IMR-90 (cell line): ENCODE results near the gene ANXA8. TPM values are rescaled to one million over a fixed set of nuclear protein-coding genes. Genes with fewer than 3 reads are reported as not detected.

Source experiments
- ATAC-seq: fragments of 200-7000 bp; cut with Tn5 transposase; 2 replicates; pipeline ENCODE4 v1.9.1; 2020; ENCODE audit warnings: low read depth, mild to moderate bottlenecking, moderate library complexity
- BruUV-seq: library from RNA; stranded (reverse); fragments of 400-500 nt; replicated peaks from 2 replicates; lab custom pipeline; 2021; lab: Mats Ljungman, UMichigan
- CTCF ChIA-PET: fragments of 300-600 bp; formaldehyde crosslinking; extraction: SDS; loops from one replicate; lab custom pipeline; 2021; ENCODE audit warnings: antibody characterized with exemption; lab: Yijun Ruan, JAX
- POLR2A ChIA-PET: fragments of 300-600 bp; sonication (Branson Sonifier 250); formaldehyde crosslinking; loops from one replicate; lab custom pipeline; 2022; ENCODE audit warnings: antibody characterized with exemption; ENCODE audit not compliant: unreplicated experiment; lab: Charles Lee
- DNase-seq: peaks from one replicate; pipeline ENCODE4 v3.0.0; 2013
- H2AFZ ChIP-seq: replicated peaks from 2 replicates; pipeline ENCODE3; 2013; ENCODE audit warnings: low read length, mild to moderate bottlenecking; ENCODE audit not compliant: poor library complexity
- H2AK5ac ChIP-seq: 2 replicates; pipeline ENCODE4 v1.6.1; 2013; ENCODE audit warnings: low read depth, low read length, inconsistent platforms
- H2AK9ac ChIP-seq: replicated peaks from 2 replicates; pipeline ENCODE3; 2013; ENCODE audit warnings: mild to moderate bottlenecking, low read depth, low read length, moderate library complexity; ENCODE audit not compliant: poor library complexity
- H2BK120ac ChIP-seq: 2 replicates; pipeline ENCODE4 v1.6.1; 2013; ENCODE audit warnings: low read depth, low read length, inconsistent platforms
- H2BK15ac ChIP-seq: 3 replicates; pipeline ENCODE4 v1.6.1; 2013; ENCODE audit warnings: low read depth, low read length, inconsistent platforms
- H2BK20ac ChIP-seq: 2 replicates; pipeline ENCODE4 v1.6.1; 2013; ENCODE audit warnings: low read depth, mild to moderate bottlenecking, inconsistent platforms, low read length, moderate library complexity
- H2BK5ac ChIP-seq: 2 replicates; pipeline ENCODE4 v1.6.1; 2013; ENCODE audit warnings: mild to moderate bottlenecking, low read depth, low read length, inconsistent platforms; ENCODE audit not compliant: poor library complexity, severe bottlenecking
- H3K14ac ChIP-seq: replicated peaks from 2 replicates; pipeline ENCODE4 v1.6.1; 2013; ENCODE audit warnings: low read depth, low read length, inconsistent platforms
- H3K18ac ChIP-seq: 2 replicates; pipeline ENCODE4 v1.6.1; 2013; ENCODE audit warnings: low read depth, low read length, control low read depth
- H3K23ac ChIP-seq: 2 replicates; pipeline ENCODE4 v1.6.1; 2013; ENCODE audit warnings: low read depth, low read length, inconsistent platforms
- H3K27ac ChIP-seq: 2 replicates; pipeline ENCODE4 v1.5.1; 2013; ENCODE audit warnings: mild to moderate bottlenecking, control low read depth, low read length; ENCODE audit not compliant: insufficient read depth
- H3K27me3 ChIP-seq: 2 replicates; pipeline ENCODE4 v1.6.1; 2013; ENCODE audit warnings: low read length; ENCODE audit not compliant: control insufficient read depth, insufficient read depth
- H3K36me3 ChIP-seq: 2 replicates; pipeline ENCODE4 v1.6.1; 2013; ENCODE audit warnings: low read length, mixed read lengths; ENCODE audit not compliant: control insufficient read depth, insufficient read depth
- H3K4ac ChIP-seq: 2 replicates; pipeline ENCODE4 v1.6.1; 2013; ENCODE audit warnings: low read depth, low read length, inconsistent platforms
- H3K4me1 ChIP-seq: 2 replicates; pipeline ENCODE4 v1.6.1; 2013; ENCODE audit warnings: low read length, mixed read lengths; ENCODE audit not compliant: control insufficient read depth, insufficient read depth
- H3K4me2 ChIP-seq: 2 replicates; pipeline ENCODE4 v1.6.1; 2013; ENCODE audit warnings: low read depth, mild to moderate bottlenecking, control low read depth, low read length, moderate library complexity
- H3K4me3 ChIP-seq: 2 replicates; pipeline ENCODE4 v1.5.1; 2013; ENCODE audit warnings: low read depth, mild to moderate bottlenecking, control low read depth, low read length, moderate library complexity; ENCODE audit not compliant: insufficient read depth
- H3K56ac ChIP-seq: 2 replicates; pipeline ENCODE4 v1.6.1; 2013; ENCODE audit warnings: low read length, inconsistent platforms; ENCODE audit not compliant: insufficient read depth; ENCODE audit errors: extremely low read depth
- H3K79me1 ChIP-seq, 2 experiments: 2 replicates each; pipeline ENCODE4 v1.6.1; 2013; ENCODE audit warnings: low read length in 2 of 2, inconsistent platforms in 1 of 2, low read depth in 1 of 2
- H3K9ac ChIP-seq: 2 replicates; pipeline ENCODE4 v1.6.1; 2013; ENCODE audit warnings: low read depth, low read length, control low read depth
- H3K9me1 ChIP-seq: 2 replicates; pipeline ENCODE4 v1.6.1; 2013; ENCODE audit warnings: low read length, inconsistent platforms; ENCODE audit not compliant: insufficient read depth
- H3K9me3 ChIP-seq: 2 replicates; pipeline ENCODE4 v1.6.1; 2013; ENCODE audit warnings: low read length; ENCODE audit not compliant: control insufficient read depth, insufficient read depth
- H4K20me1 ChIP-seq: 2 replicates; pipeline ENCODE4 v1.6.1; 2013; ENCODE audit warnings: low read length, inconsistent platforms; ENCODE audit not compliant: insufficient read depth
- H4K5ac ChIP-seq: 2 replicates; pipeline ENCODE4 v1.6.1; 2013; ENCODE audit warnings: mild to moderate bottlenecking, low read depth, low read length, control low read depth
- H4K8ac ChIP-seq, 2 experiments: 2 replicates each; pipeline ENCODE4 v1.6.1; 2013; ENCODE audit warnings: low read depth in 2 of 2, low read length in 2 of 2, control low read depth in 1 of 2, inconsistent platforms in 1 of 2
- H4K91ac ChIP-seq: 2 replicates; pipeline ENCODE4 v1.6.1; 2013; ENCODE audit warnings: low read depth, low read length, inconsistent platforms; ENCODE audit not compliant: insufficient read depth
- BHLHE40 ChIP-seq: fragments of 150-350 bp; IDR thresholded peaks from 2 replicates; pipeline ENCODE4 v1.6.1; 2016; ENCODE audit warnings: mild to moderate bottlenecking, low read depth, low read length
- CHD1 ChIP-seq: IDR thresholded peaks from 2 replicates; pipeline ENCODE4 v1.6.1; 2012; ENCODE audit warnings: low read depth, low read length, improper control_type of control experiment
- ELK1 ChIP-seq: fragments of 150-350 bp; IDR thresholded peaks from 2 replicates; pipeline ENCODE4 v1.6.1; 2016; ENCODE audit warnings: low read depth, mild to moderate bottlenecking, low read length, moderate library complexity, borderline replicate concordance
- MAFK ChIP-seq: IDR thresholded peaks from 2 replicates; pipeline ENCODE4 v1.6.1; 2012; ENCODE audit warnings: low read depth, low read length, improper control_type of control experiment
- MAZ ChIP-seq: IDR thresholded peaks from 2 replicates; pipeline ENCODE4 v1.6.1; 2012; ENCODE audit warnings: low read depth, mild to moderate bottlenecking, low read length, improper control_type of control experiment, moderate library complexity, borderline replicate concordance
- MXI1 ChIP-seq: IDR thresholded peaks from 2 replicates; pipeline ENCODE4 v1.6.1; 2012; ENCODE audit warnings: low read depth, mild to moderate bottlenecking, low read length, moderate library complexity, borderline replicate concordance
- WGBS, 2 experiments: methylation state at CpG; one replicate each; pipeline versions ENCODE4 v1.1.5 to v1.1.7; 2013; ENCODE audit warnings: missing lambda C conversion rate in 2 of 2; ENCODE audit not compliant: insufficient read length in 1 of 2; ENCODE audit errors: extremely low coverage in 2 of 2; 5-methylcytosine and 5-hydroxymethylcytosine counted together
- dilution Hi-C: fragments of 300-500 bp; cut with HindIII; formaldehyde crosslinking; loops from one replicate; pipeline ENCODE4 v1.14.3; 2018; ENCODE audit warnings: low sequenced_read_pairs; ENCODE audit not compliant: unreplicated experiment
- in situ Hi-C: fragments of 300-500 bp; cut with MboI; formaldehyde crosslinking; loops from 3 replicates; pipeline ENCODE4 v1.14.3; 2019; ENCODE audit warnings: low sequenced_read_pairs, inconsistent platforms, mixed read lengths
- intact Hi-C: fragments of 100-400 bp; cut with micrococcal nuclease; formaldehyde crosslinking; loops from 2 replicates; pipeline ENCODE4 v1.10.0; 2022
- polyA plus RNA-seq, 3 experiments: library from polyadenylated mRNA; depleted of rRNA; stranded (reverse); fragments of >200 nt; gene quantifications; 2 replicates each; pipeline ENCODE4 v1.2.3, GENCODE V29; 2012; ENCODE audit warnings: low replicate concordance in 1 of 3
- total RNA-seq: library from RNA; depleted of rRNA; stranded (reverse); fragments of >200 nt; gene quantifications from 2 replicates; pipeline ENCODE4 v1.2.3, GENCODE V29; 2012

The ANXA8 gene
- total and polyA plus RNA-seq, 2 of the 4 experiments (the other 2 are of a cell fraction) = 0.90 to 1.1 TPM

- no peak overlapping the region for H3K27ac ChIP-seq
- no peak overlapping the region for H4K5ac ChIP-seq
- no peaks in the 10 kb centered on the region for H3K9me1 ChIP-seq
- ATAC-seq = peak; percentile 25; the same call in 1 of the 2 replicates
- peaks cover 8% of the 10 kb centered on the region for H3K4me1 ChIP-seq
- intact Hi-C loops (no loop called here), in situ Hi-C loops (loop anchor here (25.0 kb wide), 1 partner anchor 886 kb away; no protein-coding TSS in a partner anchor), dilution Hi-C loops (no loop called here)
- H3K27me3 ChIP-seq = peaks cover 26% of the 10 kb centered on the region
- H3K56ac ChIP-seq = no peak overlapping the region
- no peak overlapping the region for H4K8ac ChIP-seq
- no CpG with 5 or more reads among the region's 4 CpGs for WGBS, 2 experiments
- POLR2A ChIA-PET = no interaction called here
- H3K36me3 ChIP-seq = no peaks in the 10 kb centered on the region
- no peak overlapping the region for H2AK9ac ChIP-seq
- H2BK20ac ChIP-seq = no peak overlapping the region
- H3K4ac ChIP-seq = no peak overlapping the region
- H3K9me3 ChIP-seq = no peaks in the 10 kb centered on the region
- CTCF ChIA-PET = no interaction called here
- H3K23ac ChIP-seq = no peak overlapping the region
- no peaks in the 10 kb centered on the region for H3K79me1 ChIP-seq
- H3K9ac ChIP-seq = no peak overlapping the region
- no peak overlapping the region for H2AFZ ChIP-seq
- H3K18ac ChIP-seq = no peak overlapping the region
- H4K20me1 ChIP-seq = no peaks in the 10 kb centered on the region
- BruUV-seq = no TSS peak
- TF ChIP-seq CHD1 = no peak
- TF ChIP-seq BHLHE40 = no peak
- TF ChIP-seq MAFK = no peak
- TF ChIP-seq MXI1 = no peak
- TF ChIP-seq MAZ = no peak
- no peak for TF ChIP-seq ELK1
- H4K91ac ChIP-seq = no peak overlapping the region
- H2AK5ac ChIP-seq = no peak overlapping the region
- H2BK15ac ChIP-seq = no peak overlapping the region
- no peak overlapping the region for H3K4me3 ChIP-seq
- no peak overlapping the region for H3K14ac ChIP-seq
- no peak overlapping the region for H2BK120ac ChIP-seq
- H2BK5ac ChIP-seq = no peak overlapping the region
- peak; percentile 35 for DNase-seq
- no peak overlapping the region for H3K4me2 ChIP-seq
Observed at GRCh38 chr10:47423476-47423875, 60.4 kb downstream of the ANXA8 start.
